GM23338 (cell line): Measurements from ENCODE around the gene FZD2. TPM values are rescaled to one million over a fixed set of nuclear protein-coding genes. Genes with fewer than 3 reads are reported as not detected.

ENCODE experiments used
- ATAC-seq: fragments of 200-7000 bp; cut with Tn5 transposase; 3 replicates; pipeline ENCODE4 v1.9.1; 2020
- DNase-seq: peaks from one replicate; pipeline ENCODE4 v3.0.0-alpha.2; 2015; ENCODE audit warnings: low spot score
- H2AFZ ChIP-seq: fragments of 200-600 bp; sonication (generic); 2 replicates; pipeline ENCODE4 v1.8.0; 2016; ENCODE audit warnings: antibody characterized with exemption, mild to moderate bottlenecking, moderate library complexity
- H3F3A ChIP-seq: fragments of 200-600 bp; sonication (generic); replicated peaks from 2 replicates; pipeline ENCODE4 v1.8.0; 2017; ENCODE audit warnings: antibody characterized with exemption, mixed run types, low read depth
- H3K27ac ChIP-seq: fragments of 200-600 bp; sonication (generic); 2 replicates; pipeline ENCODE4 v1.6.1; 2016; ENCODE audit warnings: low read depth
- H3K27me3 ChIP-seq: fragments of 200-600 bp; sonication (generic); 2 replicates; pipeline ENCODE4 v1.8.0; 2016; ENCODE audit warnings: mild to moderate bottlenecking, mixed run types, moderate library complexity; ENCODE audit not compliant: insufficient read depth
- H3K36me3 ChIP-seq: fragments of 200-600 bp; sonication (generic); 2 replicates; pipeline ENCODE4 v1.8.0; 2016; ENCODE audit warnings: mild to moderate bottlenecking; ENCODE audit not compliant: insufficient read depth
- H3K4me1 ChIP-seq: fragments of 200-600 bp; sonication (generic); 2 replicates; pipeline ENCODE4 v1.8.0; 2016; ENCODE audit warnings: mild to moderate bottlenecking, moderate library complexity; ENCODE audit not compliant: insufficient read depth
- H3K4me2 ChIP-seq: fragments of 200-600 bp; sonication (generic); 2 replicates; pipeline ENCODE4 v1.7.1; 2017; ENCODE audit warnings: mixed run types
- H3K4me3 ChIP-seq: fragments of 200-600 bp; sonication (generic); 2 replicates; pipeline ENCODE4 v1.6.1; 2016; ENCODE audit warnings: mixed run types
- H3K79me2 ChIP-seq: fragments of 200-600 bp; sonication (generic); replicated peaks from 2 replicates; pipeline ENCODE4 v1.8.0; 2017; ENCODE audit warnings: mild to moderate bottlenecking; ENCODE audit not compliant: insufficient read depth
- H3K9me2 ChIP-seq: fragments of 200-600 bp; sonication (generic); 2 replicates; pipeline ENCODE4 v1.8.0; 2017; ENCODE audit not compliant: insufficient read depth
- H4K20me1 ChIP-seq: fragments of 200-600 bp; sonication (generic); replicated peaks from 2 replicates; pipeline ENCODE4 v1.8.0; 2017; ENCODE audit warnings: mild to moderate bottlenecking; ENCODE audit not compliant: insufficient read depth
- H3K27ac Mint-ChIP-seq: 2 replicates; pipeline ENCODE4 v1.8.0; 2020; ENCODE audit warnings: inconsistent platforms, mild to moderate bottlenecking, moderate library complexity, mixed read lengths
- H3K27me3 Mint-ChIP-seq: 3 replicates; pipeline ENCODE4 v1.8.0; 2022; ENCODE audit warnings: low read depth, mild to moderate bottlenecking, moderate library complexity, mixed read lengths, inconsistent platforms; ENCODE audit not compliant: insufficient read depth, poor library complexity
- H3K36me3 Mint-ChIP-seq: 3 replicates; pipeline ENCODE4 v1.8.0; 2021; ENCODE audit warnings: low read depth, mild to moderate bottlenecking, inconsistent platforms, moderate library complexity, mixed read lengths
- H3K4me1 Mint-ChIP-seq: 3 replicates; pipeline ENCODE4 v1.8.0; 2020; ENCODE audit warnings: mild to moderate bottlenecking, inconsistent platforms, mixed read lengths
- H3K4me3 Mint-ChIP-seq: 3 replicates; pipeline ENCODE4 v1.8.0; 2021; ENCODE audit warnings: moderate library complexity, mild to moderate bottlenecking, inconsistent platforms, mixed read lengths
- H3K9me3 Mint-ChIP-seq: 3 replicates; pipeline ENCODE4 v1.8.0; 2020; ENCODE audit warnings: moderate library complexity, mild to moderate bottlenecking, inconsistent platforms, mixed read lengths
- JUNB ChIP-seq: IDR thresholded peaks from one replicate; pipeline ENCODE4 v1.6.1; 2016; ENCODE audit warnings: antibody characterized with exemption; ENCODE audit not compliant: unreplicated experiment
- NANOG ChIP-seq: IDR thresholded peaks from 2 replicates; pipeline ENCODE4 v1.6.1; 2016; ENCODE audit warnings: antibody characterized with exemption, borderline replicate concordance
- POLR2AphosphoS5 ChIP-seq: IDR thresholded peaks from 2 replicates; pipeline ENCODE4 v1.6.1; 2016; ENCODE audit warnings: antibody characterized with exemption, low read depth
- STAT1 ChIP-seq: IDR thresholded peaks from one replicate; pipeline ENCODE4 v1.6.1; 2016; ENCODE audit warnings: antibody characterized with exemption; ENCODE audit not compliant: unreplicated experiment
- polyA plus RNA-seq: library from polyadenylated mRNA; unstranded; fragments of >200 nt; fragmentation: Nextera tagmentation; extraction: Ambion mirVana; gene quantifications from 2 replicates; pipeline ENCODE4 v1.2.1, GENCODE V29; 2016
- total RNA-seq: library from RNA; depleted of rRNA; stranded (reverse); fragments of >200 nt; shearing (Covaris generic); gene quantifications from 2 replicates; pipeline ENCODE4 v1.2.3, GENCODE V29; 2014
- TF ChIP-seq, protein P1 (sequence below), 2 experiments: fragments of 200-600 bp in 1 of 2; sonication (generic) in 1 of 2; conservative IDR thresholded peaks; 2 replicates each; pipeline versions ENCODE4 v1.5.1 to v1.6.1; 2016 to 2017; ENCODE audit warnings: antibody characterized with exemption in 2 of 2, low read depth in 2 of 2, mild to moderate bottlenecking in 2 of 2, moderate library complexity in 1 of 2
- TF ChIP-seq, protein P2 (sequence below): fragments of 250-450 bp; sonication (Bioruptor Pico); IDR thresholded peaks from 2 replicates; pipeline ENCODE4 v1.5.0; 2020; ENCODE audit warnings: mild to moderate bottlenecking, moderate library complexity
- TF ChIP-seq, protein P3 (sequence below): IDR thresholded peaks from one replicate; pipeline ENCODE4 v1.6.1; 2018; ENCODE audit warnings: antibody characterized with exemption; ENCODE audit not compliant: unreplicated experiment
- TF ChIP-seq, protein P4 (sequence below): IDR thresholded peaks from 2 replicates; pipeline ENCODE4 v1.6.1; 2016; ENCODE audit warnings: antibody characterized with exemption

Gene FZD2
- total and polyA plus RNA-seq, 2 experiments from 2014 or later: 6.2 to 7.6 TPM

DNA sequence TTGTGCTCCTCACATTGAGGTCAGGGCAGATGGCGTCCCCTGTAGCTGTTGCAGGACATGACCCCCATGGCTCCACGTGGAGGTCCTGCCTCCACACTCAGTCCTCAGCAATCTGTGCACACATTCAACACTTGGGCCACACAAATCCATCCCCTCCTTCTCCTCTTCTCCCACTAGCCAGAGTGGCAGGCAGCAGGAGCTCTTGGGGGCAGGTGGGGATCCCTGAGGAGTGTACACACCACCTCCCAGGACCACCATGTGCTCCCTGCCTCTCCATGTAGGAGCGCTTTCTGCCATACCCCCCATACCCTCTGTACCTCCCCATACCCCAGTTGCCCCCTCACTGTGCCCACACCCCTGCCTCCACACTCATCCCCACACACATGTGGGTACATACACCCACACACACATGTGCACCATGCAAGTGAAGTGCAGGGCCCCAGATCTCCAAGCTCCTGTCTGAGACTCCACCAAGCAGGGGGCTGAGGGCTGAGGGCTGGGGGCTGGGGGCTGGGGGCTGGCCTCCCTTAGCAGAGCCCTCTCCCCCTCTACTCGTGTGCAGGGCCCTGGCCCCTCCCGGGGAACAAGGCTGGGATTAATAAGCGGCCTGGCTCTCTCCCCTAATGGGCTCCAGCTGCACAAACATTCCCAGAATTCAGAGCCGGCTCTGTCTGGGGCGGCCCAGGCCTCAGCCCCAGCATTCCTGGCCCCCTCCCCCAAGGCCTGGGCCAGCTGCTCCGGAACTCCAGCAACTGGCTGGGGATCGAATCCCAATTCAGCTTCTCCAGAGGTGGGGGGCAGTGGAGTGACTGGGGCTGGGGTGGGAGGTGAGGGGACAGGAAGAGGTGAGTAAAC is 50.8 kb downstream of the FZD2 start:
- H3K4me3 Mint-ChIP-seq: no peak overlapping the region; the same call in 2 of the 3 replicates
- H3F3A ChIP-seq: no peaks in the 10 kb centered on the region

More for the DNA sequence above, 50.8 kb downstream of the FZD2 start:
- Histone ChIP-seq H3K4me1 (peaks cover 12% of the 10 kb centered on the region), H4K20me1 (no peaks in the 10 kb centered on the region), H3K4me3 (no peak overlapping the region), H3K79me2 (no peaks in the 10 kb centered on the region), H3K36me3 (no peaks in the 10 kb centered on the region), H2AFZ (peak overlapping the region; percentile 87; the same call in 1 of the 2 replicates), H3K9me2 (0 out of 2 replicates have a peak, but pooled peaks cover 3% of the 10 kb centered on the region), H3K27ac (no peak overlapping the region), H3K27me3 (no peaks in the 10 kb centered on the region), H3K4me2 (peak overlapping the region; percentile 71; the same call in 1 of the 2 replicates)
- peaks cover 10% of the 10 kb centered on the region for H3K27me3 Mint-ChIP-seq
- no peaks in the 10 kb centered on the region; the same call in 2 of the 3 replicates for H3K36me3 Mint-ChIP-seq
- TF ChIP-seq JUNB (no peak), POLR2AphosphoS5 (no peak), NANOG (no peak), STAT1 (no peak)
- TF ChIP-seq, protein P1, sequence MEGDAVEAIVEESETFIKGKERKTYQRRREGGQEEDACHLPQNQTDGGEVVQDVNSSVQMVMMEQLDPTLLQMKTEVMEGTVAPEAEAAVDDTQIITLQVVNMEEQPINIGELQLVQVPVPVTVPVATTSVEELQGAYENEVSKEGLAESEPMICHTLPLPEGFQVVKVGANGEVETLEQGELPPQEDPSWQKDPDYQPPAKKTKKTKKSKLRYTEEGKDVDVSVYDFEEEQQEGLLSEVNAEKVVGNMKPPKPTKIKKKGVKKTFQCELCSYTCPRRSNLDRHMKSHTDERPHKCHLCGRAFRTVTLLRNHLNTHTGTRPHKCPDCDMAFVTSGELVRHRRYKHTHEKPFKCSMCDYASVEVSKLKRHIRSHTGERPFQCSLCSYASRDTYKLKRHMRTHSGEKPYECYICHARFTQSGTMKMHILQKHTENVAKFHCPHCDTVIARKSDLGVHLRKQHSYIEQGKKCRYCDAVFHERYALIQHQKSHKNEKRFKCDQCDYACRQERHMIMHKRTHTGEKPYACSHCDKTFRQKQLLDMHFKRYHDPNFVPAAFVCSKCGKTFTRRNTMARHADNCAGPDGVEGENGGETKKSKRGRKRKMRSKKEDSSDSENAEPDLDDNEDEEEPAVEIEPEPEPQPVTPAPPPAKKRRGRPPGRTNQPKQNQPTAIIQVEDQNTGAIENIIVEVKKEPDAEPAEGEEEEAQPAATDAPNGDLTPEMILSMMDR (conservative IDR thresholded peaks at IDR 0.05; ENCODE audit: low read depth in 2 of 2): no peak
- TF ChIP-seq, protein P2, sequence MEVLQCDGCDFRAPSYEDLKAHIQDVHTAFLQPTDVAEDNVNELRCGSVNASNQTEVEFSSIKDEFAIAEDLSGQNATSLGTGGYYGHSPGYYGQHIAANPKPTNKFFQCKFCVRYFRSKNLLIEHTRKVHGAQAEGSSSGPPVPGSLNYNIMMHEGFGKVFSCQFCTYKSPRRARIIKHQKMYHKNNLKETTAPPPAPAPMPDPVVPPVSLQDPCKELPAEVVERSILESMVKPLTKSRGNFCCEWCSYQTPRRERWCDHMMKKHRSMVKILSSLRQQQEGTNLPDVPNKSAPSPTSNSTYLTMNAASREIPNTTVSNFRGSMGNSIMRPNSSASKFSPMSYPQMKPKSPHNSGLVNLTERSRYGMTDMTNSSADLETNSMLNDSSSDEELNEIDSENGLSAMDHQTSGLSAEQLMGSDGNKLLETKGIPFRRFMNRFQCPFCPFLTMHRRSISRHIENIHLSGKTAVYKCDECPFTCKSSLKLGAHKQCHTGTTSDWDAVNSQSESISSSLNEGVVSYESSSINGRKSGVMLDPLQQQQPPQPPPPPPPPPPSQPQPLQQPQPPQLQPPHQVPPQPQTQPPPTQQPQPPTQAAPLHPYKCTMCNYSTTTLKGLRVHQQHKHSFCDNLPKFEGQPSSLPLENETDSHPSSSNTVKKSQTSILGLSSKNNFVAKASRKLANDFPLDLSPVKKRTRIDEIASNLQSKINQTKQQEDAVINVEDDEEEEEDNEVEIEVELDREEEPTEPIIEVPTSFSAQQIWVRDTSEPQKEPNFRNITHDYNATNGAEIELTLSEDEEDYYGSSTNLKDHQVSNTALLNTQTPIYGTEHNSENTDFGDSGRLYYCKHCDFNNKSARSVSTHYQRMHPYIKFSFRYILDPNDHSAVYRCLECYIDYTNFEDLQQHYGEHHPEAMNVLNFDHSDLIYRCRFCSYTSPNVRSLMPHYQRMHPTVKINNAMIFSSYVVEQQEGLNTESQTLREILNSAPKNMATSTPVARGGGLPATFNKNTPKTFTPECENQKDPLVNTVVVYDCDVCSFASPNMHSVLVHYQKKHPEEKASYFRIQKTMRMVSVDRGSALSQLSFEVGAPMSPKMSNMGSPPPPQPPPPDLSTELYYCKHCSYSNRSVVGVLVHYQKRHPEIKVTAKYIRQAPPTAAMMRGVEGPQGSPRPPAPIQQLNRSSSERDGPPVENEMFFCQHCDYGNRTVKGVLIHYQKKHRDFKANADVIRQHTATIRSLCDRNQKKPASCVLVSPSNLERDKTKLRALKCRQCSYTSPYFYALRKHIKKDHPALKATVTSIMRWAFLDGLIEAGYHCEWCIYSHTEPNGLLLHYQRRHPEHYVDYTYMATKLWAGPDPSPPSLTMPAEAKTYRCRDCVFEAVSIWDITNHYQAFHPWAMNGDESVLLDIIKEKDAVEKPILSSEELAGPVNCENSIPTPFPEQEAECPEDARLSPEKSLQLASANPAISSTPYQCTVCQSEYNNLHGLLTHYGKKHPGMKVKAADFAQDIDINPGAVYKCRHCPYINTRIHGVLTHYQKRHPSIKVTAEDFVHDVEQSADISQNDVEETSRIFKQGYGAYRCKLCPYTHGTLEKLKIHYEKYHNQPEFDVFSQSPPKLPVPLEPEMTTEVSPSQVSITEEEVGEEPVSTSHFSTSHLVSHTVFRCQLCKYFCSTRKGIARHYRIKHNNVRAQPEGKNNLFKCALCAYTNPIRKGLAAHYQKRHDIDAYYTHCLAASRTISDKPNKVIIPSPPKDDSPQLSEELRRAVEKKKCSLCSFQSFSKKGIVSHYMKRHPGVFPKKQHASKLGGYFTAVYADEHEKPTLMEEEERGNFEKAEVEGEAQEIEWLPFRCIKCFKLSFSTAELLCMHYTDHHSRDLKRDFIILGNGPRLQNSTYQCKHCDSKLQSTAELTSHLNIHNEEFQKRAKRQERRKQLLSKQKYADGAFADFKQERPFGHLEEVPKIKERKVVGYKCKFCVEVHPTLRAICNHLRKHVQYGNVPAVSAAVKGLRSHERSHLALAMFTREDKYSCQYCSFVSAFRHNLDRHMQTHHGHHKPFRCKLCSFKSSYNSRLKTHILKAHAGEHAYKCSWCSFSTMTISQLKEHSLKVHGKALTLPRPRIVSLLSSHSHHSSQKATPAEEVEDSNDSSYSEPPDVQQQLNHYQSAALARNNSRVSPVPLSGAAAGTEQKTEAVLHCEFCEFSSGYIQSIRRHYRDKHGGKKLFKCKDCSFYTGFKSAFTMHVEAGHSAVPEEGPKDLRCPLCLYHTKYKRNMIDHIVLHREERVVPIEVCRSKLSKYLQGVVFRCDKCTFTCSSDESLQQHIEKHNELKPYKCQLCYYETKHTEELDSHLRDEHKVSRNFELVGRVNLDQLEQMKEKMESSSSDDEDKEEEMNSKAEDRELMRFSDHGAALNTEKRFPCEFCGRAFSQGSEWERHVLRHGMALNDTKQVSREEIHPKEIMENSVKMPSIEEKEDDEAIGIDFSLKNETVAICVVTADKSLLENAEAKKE (CRISPR knock-in tag): no peak
- TF ChIP-seq, protein P3, sequence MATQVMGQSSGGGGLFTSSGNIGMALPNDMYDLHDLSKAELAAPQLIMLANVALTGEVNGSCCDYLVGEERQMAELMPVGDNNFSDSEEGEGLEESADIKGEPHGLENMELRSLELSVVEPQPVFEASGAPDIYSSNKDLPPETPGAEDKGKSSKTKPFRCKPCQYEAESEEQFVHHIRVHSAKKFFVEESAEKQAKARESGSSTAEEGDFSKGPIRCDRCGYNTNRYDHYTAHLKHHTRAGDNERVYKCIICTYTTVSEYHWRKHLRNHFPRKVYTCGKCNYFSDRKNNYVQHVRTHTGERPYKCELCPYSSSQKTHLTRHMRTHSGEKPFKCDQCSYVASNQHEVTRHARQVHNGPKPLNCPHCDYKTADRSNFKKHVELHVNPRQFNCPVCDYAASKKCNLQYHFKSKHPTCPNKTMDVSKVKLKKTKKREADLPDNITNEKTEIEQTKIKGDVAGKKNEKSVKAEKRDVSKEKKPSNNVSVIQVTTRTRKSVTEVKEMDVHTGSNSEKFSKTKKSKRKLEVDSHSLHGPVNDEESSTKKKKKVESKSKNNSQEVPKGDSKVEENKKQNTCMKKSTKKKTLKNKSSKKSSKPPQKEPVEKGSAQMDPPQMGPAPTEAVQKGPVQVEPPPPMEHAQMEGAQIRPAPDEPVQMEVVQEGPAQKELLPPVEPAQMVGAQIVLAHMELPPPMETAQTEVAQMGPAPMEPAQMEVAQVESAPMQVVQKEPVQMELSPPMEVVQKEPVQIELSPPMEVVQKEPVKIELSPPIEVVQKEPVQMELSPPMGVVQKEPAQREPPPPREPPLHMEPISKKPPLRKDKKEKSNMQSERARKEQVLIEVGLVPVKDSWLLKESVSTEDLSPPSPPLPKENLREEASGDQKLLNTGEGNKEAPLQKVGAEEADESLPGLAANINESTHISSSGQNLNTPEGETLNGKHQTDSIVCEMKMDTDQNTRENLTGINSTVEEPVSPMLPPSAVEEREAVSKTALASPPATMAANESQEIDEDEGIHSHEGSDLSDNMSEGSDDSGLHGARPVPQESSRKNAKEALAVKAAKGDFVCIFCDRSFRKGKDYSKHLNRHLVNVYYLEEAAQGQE: no peak
- TF ChIP-seq, protein P4, sequence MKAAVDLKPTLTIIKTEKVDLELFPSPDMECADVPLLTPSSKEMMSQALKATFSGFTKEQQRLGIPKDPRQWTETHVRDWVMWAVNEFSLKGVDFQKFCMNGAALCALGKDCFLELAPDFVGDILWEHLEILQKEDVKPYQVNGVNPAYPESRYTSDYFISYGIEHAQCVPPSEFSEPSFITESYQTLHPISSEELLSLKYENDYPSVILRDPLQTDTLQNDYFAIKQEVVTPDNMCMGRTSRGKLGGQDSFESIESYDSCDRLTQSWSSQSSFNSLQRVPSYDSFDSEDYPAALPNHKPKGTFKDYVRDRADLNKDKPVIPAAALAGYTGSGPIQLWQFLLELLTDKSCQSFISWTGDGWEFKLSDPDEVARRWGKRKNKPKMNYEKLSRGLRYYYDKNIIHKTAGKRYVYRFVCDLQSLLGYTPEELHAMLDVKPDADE: no peak
- ATAC-seq (peak; percentile 88), DNase-seq (peak; percentile 80)
- peaks cover 37% of the 10 kb centered on the region for H3K4me1 Mint-ChIP-seq
- H3K27ac Mint-ChIP-seq: peak overlapping the region; percentile 56; the same call in 1 of the 2 replicates
- H3K9me3 Mint-ChIP-seq: no peaks in the 10 kb centered on the region
